H1 (cell line): ENCODE measurements around the gene SLC22A23.

ENCODE experiments used
- CHD1 ChIP-seq: IDR thresholded peaks from 2 replicates; pipeline ENCODE4 v1.6.1; 2012; ENCODE audit warnings: low read depth, low read length, improper control_type of control experiment
- CREB1 ChIP-seq: IDR thresholded peaks from 2 replicates; pipeline ENCODE4 v1.6.1; 2012; ENCODE audit warnings: inconsistent platforms
- CTCF ChIP-seq, 3 experiments: IDR thresholded peaks; 1 replicate in 2 of 3; 2 replicates in 1 of 3; pipeline versions ENCODE4 v1.5.1 to v1.6.1; 2011; ENCODE audit warnings: low read length in 3 of 3, mild to moderate bottlenecking in 3 of 3, inconsistent platforms in 2 of 3, low read depth in 1 of 3, moderate library complexity in 1 of 3; ENCODE audit not compliant: insufficient read depth in 1 of 3; ENCODE audit errors: control extremely low read depth in 1 of 3
- GABPA ChIP-seq: IDR thresholded peaks from 2 replicates; pipeline ENCODE4 v1.6.1; 2011; ENCODE audit warnings: mild to moderate bottlenecking, low read length, moderate library complexity, borderline replicate concordance; ENCODE audit not compliant: insufficient read depth
- HDAC6 ChIP-seq: IDR thresholded peaks from one replicate; pipeline ENCODE4 v1.7.1; 2012; ENCODE audit warnings: low read depth, mild to moderate bottlenecking, inconsistent platforms, low read length, moderate library complexity
- JUND ChIP-seq: IDR thresholded peaks from 2 replicates; pipeline ENCODE4 v1.6.1; 2011; ENCODE audit warnings: mild to moderate bottlenecking, improper control_type of control experiment, low read length
- POLR2A ChIP-seq, 2 experiments: IDR thresholded peaks; 1 replicate in 1 of 2; 2 replicates in 1 of 2; pipeline ENCODE4 v1.6.1; 2011; ENCODE audit warnings: low read depth in 2 of 2, low read length in 2 of 2, mild to moderate bottlenecking in 2 of 2; ENCODE audit errors: control extremely low read depth in 1 of 2

- TF ChIP-seq CREB1 = no peak
- no peak for TF ChIP-seq CHD1
- no peak for TF ChIP-seq POLR2A (IDR thresholded peaks at IDR 0.05; ENCODE audit: control extremely low read depth in 1 of 2, low read depth in 2 of 2, low read length in 2 of 2)
- no peak for TF ChIP-seq CTCF (IDR thresholded peaks at IDR 0.05; ENCODE audit: control extremely low read depth in 1 of 3, insufficient read depth in 1 of 3, low read depth in 1 of 3, low read length in 3 of 3)
- no peak for TF ChIP-seq GABPA
- no peak for TF ChIP-seq HDAC6
- no peak for TF ChIP-seq JUND
Observed at GRCh38 chr6:3283641-3284435, 173.0 kb downstream of the SLC22A23 start.
